DND-41 (cell line): ENCODE data around the gene HOXD8.

ENCODE experiments used
- CTCF ChIP-seq: IDR thresholded peaks from 2 replicates; pipeline ENCODE4 v1.5.1; 2012; ENCODE audit warnings: borderline replicate concordance, low read length, moderate library complexity, mild to moderate bottlenecking; ENCODE audit not compliant: poor library complexity, severe bottlenecking; ENCODE audit errors: extremely low read depth
- EZH2 ChIP-seq: IDR thresholded peaks from 3 replicates; pipeline ENCODE4 v1.6.1; 2012; ENCODE audit warnings: borderline replicate concordance, low read depth, mild to moderate bottlenecking, moderate library complexity, low read length, inconsistent platforms; ENCODE audit not compliant: severe bottlenecking

- no peak for TF ChIP-seq CTCF
- TF ChIP-seq EZH2 = no peak
Observed at GRCh38 chr2:176124947-176125771, 4.3 kb upstream of the HOXD8 start.
